DND-41 (cell line): ENCODE data around the gene RNF38.
"Not testable (repeated sequence)": the region's sequence is repeated elsewhere in the genome, so short reads cannot be mapped to it uniquely, and the experiment has no call there.

ENCODE experiments used
- CTCF ChIP-seq: IDR thresholded peaks from 2 replicates; pipeline ENCODE4 v1.5.1; 2012; ENCODE audit warnings: borderline replicate concordance, low read length, moderate library complexity, mild to moderate bottlenecking; ENCODE audit not compliant: poor library complexity, severe bottlenecking; ENCODE audit errors: extremely low read depth
- EZH2 ChIP-seq: IDR thresholded peaks from 3 replicates; pipeline ENCODE4 v1.6.1; 2012; ENCODE audit warnings: borderline replicate concordance, low read depth, mild to moderate bottlenecking, moderate library complexity, low read length, inconsistent platforms; ENCODE audit not compliant: severe bottlenecking

- TF ChIP-seq CTCF, EZH2: not testable (repeated sequence)
Observed at GRCh38 chr9:36294996-36295395, 105.1 kb downstream of the RNF38 start.
